ENCODE results near the gene GRIK4.

GRCh38 chr11:120637131-120637530 lies 125.6 kb downstream of the GRIK4 start:
- no peak for TF ChIP-seq CTCF (IDR thresholded peaks at IDR 0.05)
- TF ChIP-seq CREM (CRISPR knock-in tag; IDR thresholded peaks at IDR 0.05), result no peak
- TF ChIP-seq USF1 (CRISPR knock-in tag; IDR thresholded peaks at IDR 0.05), result no peak
- no peak for TF ChIP-seq ESRRA (CRISPR knock-in tag; IDR thresholded peaks at IDR 0.05; ENCODE audit: borderline replicate concordance)
- TF ChIP-seq ZNF232 (CRISPR knock-in tag; IDR thresholded peaks at IDR 0.05), result no peak
- TF ChIP-seq ATF3 (CRISPR knock-in tag; conservative IDR thresholded peaks at IDR 0.05), result no peak
- TF ChIP-seq ELF4 (CRISPR knock-in tag; IDR thresholded peaks at IDR 0.05; ENCODE audit: low read depth), result no peak
- TF ChIP-seq E2F5 (CRISPR knock-in tag; IDR thresholded peaks at IDR 0.05), result no peak
- TF ChIP-seq ZNF512 (CRISPR knock-in tag; IDR thresholded peaks at IDR 0.05; ENCODE audit: borderline replicate concordance), result no peak
- no peak for TF ChIP-seq IRF1 (CRISPR knock-in tag; IDR thresholded peaks at IDR 0.05)

Measured in WTC11 (cell line).